Measurements from ENCODE around the gene PDHX.

The PDHX gene

GRCh38 chr11:35042224-35042623 lies 125.8 kb downstream of the PDHX start:
- TF ChIP-seq, protein P1, sequence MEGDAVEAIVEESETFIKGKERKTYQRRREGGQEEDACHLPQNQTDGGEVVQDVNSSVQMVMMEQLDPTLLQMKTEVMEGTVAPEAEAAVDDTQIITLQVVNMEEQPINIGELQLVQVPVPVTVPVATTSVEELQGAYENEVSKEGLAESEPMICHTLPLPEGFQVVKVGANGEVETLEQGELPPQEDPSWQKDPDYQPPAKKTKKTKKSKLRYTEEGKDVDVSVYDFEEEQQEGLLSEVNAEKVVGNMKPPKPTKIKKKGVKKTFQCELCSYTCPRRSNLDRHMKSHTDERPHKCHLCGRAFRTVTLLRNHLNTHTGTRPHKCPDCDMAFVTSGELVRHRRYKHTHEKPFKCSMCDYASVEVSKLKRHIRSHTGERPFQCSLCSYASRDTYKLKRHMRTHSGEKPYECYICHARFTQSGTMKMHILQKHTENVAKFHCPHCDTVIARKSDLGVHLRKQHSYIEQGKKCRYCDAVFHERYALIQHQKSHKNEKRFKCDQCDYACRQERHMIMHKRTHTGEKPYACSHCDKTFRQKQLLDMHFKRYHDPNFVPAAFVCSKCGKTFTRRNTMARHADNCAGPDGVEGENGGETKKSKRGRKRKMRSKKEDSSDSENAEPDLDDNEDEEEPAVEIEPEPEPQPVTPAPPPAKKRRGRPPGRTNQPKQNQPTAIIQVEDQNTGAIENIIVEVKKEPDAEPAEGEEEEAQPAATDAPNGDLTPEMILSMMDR (IDR thresholded peaks at IDR 0.05; ENCODE audit: low read depth, low read length): no peak
- no peak for DNase-seq (ENCODE audit: extremely low read depth, low read depth)

DNA sequence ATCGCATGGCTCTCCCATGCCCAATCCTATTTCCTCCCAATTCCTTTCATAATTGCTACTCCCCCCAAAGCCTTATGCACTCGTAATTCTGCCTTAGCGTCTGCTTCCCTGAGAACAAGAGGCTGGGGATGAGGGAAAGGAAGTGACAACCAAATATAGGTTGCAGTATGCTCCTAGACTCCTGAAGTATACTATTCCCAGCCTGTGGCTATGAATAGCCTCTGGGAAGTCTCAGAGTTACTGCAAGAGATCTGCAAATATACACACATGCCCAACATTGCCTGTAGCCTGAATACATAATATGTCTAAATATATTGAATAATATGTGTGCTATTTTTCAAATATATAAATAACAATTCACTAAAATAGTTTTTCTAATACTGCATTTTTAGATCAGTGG lies 126.5 kb downstream of the PDHX start:
- TF ChIP-seq, protein P1 (IDR thresholded peaks at IDR 0.05; ENCODE audit: low read depth, low read length): no peak

GRCh38 chr11:35043936-35044335 lies 127.5 kb downstream of the PDHX start:
- no peak for DNase-seq (ENCODE audit: extremely low read depth, low read depth)
- TF ChIP-seq, protein P1 (IDR thresholded peaks at IDR 0.05; ENCODE audit: low read depth, low read length): no peak

More for the DNA sequence above, 126.5 kb downstream of the PDHX start:
- no peak for DNase-seq (ENCODE audit: extremely low read depth, low read depth)

- DNase-seq (ENCODE audit: extremely low read depth, low read depth): no peak
- TF ChIP-seq, protein P1 (IDR thresholded peaks at IDR 0.05; ENCODE audit: low read depth, low read length): no peak
Measured at GRCh38 chr11:35045236-35045820, 128.9 kb downstream of the PDHX start.

All from AG09319 (cell line).